ENCODE data around the gene PARP12.

The PARP12 gene

DNA sequence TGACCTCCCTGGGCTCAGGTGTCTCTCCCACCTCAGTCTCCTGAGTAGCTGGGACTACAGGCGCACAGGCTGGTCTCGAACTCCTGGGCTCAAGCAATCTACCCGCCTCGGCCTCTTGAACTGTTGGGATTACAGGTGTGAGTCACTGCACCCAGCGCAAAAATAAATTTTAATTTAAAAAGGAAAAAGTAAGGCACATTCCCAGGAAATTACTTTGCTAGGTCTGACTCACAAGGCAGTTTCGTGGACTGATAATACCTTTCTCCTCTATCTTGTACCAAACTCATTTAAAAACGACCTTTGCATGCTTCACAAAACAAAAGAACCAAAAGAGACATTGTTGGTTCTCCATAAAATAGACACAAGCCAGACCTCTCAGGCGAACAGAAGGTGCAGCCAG is 29.7 kb downstream of the PARP12 start:
- ATAC-seq = peak; percentile 4; the same call in 2 of the 3 replicates
- TF ChIP-seq ZFP3 (CRISPR knock-in tag; IDR thresholded peaks at IDR 0.05) = no peak

DNA sequence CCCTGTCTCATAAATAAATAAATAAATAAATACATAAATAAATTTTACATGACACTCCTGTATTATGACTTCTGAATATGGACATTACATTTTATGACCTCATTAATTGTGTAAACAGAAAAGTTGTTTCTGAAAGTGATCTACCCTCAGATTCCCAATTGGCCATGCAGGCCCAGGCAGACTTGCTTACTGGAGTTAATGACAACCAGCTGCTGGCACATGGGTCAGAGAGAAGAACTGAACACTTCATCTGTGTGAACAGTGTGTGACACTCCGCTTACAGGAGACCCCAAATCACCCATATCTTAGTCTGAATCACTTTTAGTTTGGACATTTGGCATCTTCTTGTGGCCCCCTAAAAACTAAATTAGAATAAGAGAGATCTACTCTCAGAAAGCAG is 31.4 kb downstream of the PARP12 start:
- TF ChIP-seq GLIS3 (CRISPR knock-in tag; IDR thresholded peaks at IDR 0.05) = no peak
- TF ChIP-seq SNAI2 (CRISPR knock-in tag; IDR thresholded peaks at IDR 0.05) = no peak
- TF ChIP-seq, protein P1, sequence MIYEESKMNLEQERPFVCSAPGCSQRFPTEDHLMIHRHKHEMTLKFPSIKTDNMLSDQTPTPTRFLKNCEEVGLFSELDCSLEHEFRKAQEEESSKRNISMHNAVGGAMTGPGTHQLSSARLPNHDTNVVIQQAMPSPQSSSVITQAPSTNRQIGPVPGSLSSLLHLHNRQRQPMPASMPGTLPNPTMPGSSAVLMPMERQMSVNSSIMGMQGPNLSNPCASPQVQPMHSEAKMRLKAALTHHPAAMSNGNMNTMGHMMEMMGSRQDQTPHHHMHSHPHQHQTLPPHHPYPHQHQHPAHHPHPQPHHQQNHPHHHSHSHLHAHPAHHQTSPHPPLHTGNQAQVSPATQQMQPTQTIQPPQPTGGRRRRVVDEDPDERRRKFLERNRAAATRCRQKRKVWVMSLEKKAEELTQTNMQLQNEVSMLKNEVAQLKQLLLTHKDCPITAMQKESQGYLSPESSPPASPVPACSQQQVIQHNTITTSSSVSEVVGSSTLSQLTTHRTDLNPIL (CRISPR knock-in tag; IDR thresholded peaks at IDR 0.05; ENCODE audit: low read depth) = no peak
- TF ChIP-seq BACH2 (CRISPR knock-in tag; IDR thresholded peaks at IDR 0.05; ENCODE audit: borderline replicate concordance) = no peak
- no peak for TF ChIP-seq ZC3H10 (CRISPR knock-in tag; IDR thresholded peaks at IDR 0.05)
- TF ChIP-seq, protein P2, sequence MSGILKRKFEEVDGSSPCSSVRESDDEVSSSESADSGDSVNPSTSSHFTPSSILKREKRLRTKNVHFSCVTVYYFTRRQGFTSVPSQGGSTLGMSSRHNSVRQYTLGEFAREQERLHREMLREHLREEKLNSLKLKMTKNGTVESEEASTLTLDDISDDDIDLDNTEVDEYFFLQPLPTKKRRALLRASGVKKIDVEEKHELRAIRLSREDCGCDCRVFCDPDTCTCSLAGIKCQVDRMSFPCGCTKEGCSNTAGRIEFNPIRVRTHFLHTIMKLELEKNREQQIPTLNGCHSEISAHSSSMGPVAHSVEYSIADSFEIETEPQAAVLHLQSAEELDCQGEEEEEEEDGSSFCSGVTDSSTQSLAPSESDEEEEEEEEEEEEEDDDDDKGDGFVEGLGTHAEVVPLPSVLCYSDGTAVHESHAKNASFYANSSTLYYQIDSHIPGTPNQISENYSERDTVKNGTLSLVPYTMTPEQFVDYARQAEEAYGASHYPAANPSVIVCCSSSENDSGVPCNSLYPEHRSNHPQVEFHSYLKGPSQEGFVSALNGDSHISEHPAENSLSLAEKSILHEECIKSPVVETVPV (CRISPR knock-in tag; IDR thresholded peaks at IDR 0.05) = no peak
- TF ChIP-seq ISL1 (CRISPR knock-in tag; IDR thresholded peaks at IDR 0.05) = no peak
- TF ChIP-seq ZFP30 (CRISPR knock-in tag; IDR thresholded peaks at IDR 0.05) = no peak
- no peak for TF ChIP-seq ARNTL (CRISPR knock-in tag; IDR thresholded peaks at IDR 0.05; ENCODE audit: borderline replicate concordance, low read depth)
- TF ChIP-seq, protein P3, sequence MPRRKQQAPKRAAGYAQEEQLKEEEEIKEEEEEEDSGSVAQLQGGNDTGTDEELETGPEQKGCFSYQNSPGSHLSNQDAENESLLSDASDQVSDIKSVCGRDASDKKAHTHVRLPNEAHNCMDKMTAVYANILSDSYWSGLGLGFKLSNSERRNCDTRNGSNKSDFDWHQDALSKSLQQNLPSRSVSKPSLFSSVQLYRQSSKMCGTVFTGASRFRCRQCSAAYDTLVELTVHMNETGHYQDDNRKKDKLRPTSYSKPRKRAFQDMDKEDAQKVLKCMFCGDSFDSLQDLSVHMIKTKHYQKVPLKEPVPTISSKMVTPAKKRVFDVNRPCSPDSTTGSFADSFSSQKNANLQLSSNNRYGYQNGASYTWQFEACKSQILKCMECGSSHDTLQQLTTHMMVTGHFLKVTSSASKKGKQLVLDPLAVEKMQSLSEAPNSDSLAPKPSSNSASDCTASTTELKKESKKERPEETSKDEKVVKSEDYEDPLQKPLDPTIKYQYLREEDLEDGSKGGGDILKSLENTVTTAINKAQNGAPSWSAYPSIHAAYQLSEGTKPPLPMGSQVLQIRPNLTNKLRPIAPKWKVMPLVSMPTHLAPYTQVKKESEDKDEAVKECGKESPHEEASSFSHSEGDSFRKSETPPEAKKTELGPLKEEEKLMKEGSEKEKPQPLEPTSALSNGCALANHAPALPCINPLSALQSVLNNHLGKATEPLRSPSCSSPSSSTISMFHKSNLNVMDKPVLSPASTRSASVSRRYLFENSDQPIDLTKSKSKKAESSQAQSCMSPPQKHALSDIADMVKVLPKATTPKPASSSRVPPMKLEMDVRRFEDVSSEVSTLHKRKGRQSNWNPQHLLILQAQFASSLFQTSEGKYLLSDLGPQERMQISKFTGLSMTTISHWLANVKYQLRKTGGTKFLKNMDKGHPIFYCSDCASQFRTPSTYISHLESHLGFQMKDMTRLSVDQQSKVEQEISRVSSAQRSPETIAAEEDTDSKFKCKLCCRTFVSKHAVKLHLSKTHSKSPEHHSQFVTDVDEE (CRISPR knock-in tag; IDR thresholded peaks at IDR 0.05) = no peak
- TF ChIP-seq PPARA (CRISPR knock-in tag; IDR thresholded peaks at IDR 0.05; ENCODE audit: borderline replicate concordance) = no peak
- TF ChIP-seq OSR1 (CRISPR knock-in tag; IDR thresholded peaks at IDR 0.05) = no peak
- no peak for TF ChIP-seq ESRRG (CRISPR knock-in tag; IDR thresholded peaks at IDR 0.05)
- no peak for TF ChIP-seq ZFP3 (CRISPR knock-in tag; IDR thresholded peaks at IDR 0.05)
- no peak for ATAC-seq

DNA sequence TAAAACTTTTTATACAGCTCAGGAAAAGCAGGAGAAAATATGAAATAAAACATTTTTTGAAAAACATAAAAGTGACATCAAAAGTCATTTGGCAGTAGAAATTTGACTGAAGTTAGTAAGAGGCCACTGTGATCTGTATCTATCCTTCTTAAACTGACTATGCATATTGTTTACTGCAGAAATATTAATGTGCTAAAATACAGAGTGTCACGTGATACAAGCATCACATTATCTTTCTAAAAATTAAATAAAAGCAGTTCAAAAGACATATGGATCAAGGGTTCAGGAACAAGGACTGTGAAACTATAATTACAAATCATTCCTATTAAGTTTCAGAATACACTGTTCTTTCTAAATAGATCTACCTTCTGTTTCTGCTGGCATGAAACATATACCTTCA is 33.7 kb downstream of the PARP12 start:
- no peak for ATAC-seq
- TF ChIP-seq ESRRG (CRISPR knock-in tag; IDR thresholded peaks at IDR 0.05) (no peak), RARB (CRISPR knock-in tag; IDR thresholded peaks at IDR 0.05) (no peak), ISL1 (CRISPR knock-in tag; IDR thresholded peaks at IDR 0.05) (no peak), ZC3H10 (CRISPR knock-in tag; IDR thresholded peaks at IDR 0.05) (no peak), CSDC2 (CRISPR knock-in tag; IDR thresholded peaks at IDR 0.05) (no peak), ZNF565 (CRISPR knock-in tag; conservative IDR thresholded peaks at IDR 0.05; ENCODE audit: low read depth) (no peak), BACH2 (CRISPR knock-in tag; IDR thresholded peaks at IDR 0.05; ENCODE audit: borderline replicate concordance) (no peak)
- TF ChIP-seq, protein P2 (CRISPR knock-in tag; IDR thresholded peaks at IDR 0.05) = no peak

DNA sequence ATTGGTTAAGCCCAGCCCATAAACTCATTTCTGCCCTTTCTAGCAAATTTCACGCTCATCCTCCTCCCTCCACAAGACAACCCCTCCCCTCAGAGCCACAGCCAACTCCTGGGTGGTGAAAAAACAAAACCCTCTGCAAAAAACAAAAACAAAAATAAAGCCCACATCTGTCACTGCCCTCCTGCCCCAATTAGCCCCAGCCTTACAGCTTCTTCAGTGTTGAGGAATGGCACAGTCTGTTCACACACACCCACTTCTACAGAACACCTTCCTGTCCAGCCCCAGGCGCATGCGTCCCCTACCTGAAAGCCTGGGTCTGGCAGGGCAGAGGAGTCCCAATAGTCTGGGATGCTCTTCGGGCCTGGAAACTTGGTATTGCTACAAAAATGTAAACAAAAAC is 34.4 kb downstream of the PARP12 start:
- no peak for ATAC-seq
- no peak for TF ChIP-seq PPARA (CRISPR knock-in tag; IDR thresholded peaks at IDR 0.05; ENCODE audit: borderline replicate concordance)
- no peak for TF ChIP-seq ZC3H10 (CRISPR knock-in tag; IDR thresholded peaks at IDR 0.05)
- TF ChIP-seq, protein P4, sequence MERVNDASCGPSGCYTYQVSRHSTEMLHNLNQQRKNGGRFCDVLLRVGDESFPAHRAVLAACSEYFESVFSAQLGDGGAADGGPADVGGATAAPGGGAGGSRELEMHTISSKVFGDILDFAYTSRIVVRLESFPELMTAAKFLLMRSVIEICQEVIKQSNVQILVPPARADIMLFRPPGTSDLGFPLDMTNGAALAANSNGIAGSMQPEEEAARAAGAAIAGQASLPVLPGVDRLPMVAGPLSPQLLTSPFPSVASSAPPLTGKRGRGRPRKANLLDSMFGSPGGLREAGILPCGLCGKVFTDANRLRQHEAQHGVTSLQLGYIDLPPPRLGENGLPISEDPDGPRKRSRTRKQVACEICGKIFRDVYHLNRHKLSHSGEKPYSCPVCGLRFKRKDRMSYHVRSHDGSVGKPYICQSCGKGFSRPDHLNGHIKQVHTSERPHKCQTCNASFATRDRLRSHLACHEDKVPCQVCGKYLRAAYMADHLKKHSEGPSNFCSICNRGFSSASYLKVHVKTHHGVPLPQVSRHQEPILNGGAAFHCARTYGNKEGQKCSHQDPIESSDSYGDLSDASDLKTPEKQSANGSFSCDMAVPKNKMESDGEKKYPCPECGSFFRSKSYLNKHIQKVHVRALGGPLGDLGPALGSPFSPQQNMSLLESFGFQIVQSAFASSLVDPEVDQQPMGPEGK (CRISPR knock-in tag; IDR thresholded peaks at IDR 0.05; ENCODE audit: borderline replicate concordance) = no peak
- TF ChIP-seq ZFP30 (CRISPR knock-in tag; IDR thresholded peaks at IDR 0.05) = no peak
- no peak for TF ChIP-seq RARB (CRISPR knock-in tag; IDR thresholded peaks at IDR 0.05)
- no peak for TF ChIP-seq BACH2 (CRISPR knock-in tag; IDR thresholded peaks at IDR 0.05; ENCODE audit: borderline replicate concordance)
- TF ChIP-seq, protein P3 (CRISPR knock-in tag; IDR thresholded peaks at IDR 0.05) = no peak
- TF ChIP-seq, protein P2 (CRISPR knock-in tag; IDR thresholded peaks at IDR 0.05) = no peak
- TF ChIP-seq, protein P5, sequence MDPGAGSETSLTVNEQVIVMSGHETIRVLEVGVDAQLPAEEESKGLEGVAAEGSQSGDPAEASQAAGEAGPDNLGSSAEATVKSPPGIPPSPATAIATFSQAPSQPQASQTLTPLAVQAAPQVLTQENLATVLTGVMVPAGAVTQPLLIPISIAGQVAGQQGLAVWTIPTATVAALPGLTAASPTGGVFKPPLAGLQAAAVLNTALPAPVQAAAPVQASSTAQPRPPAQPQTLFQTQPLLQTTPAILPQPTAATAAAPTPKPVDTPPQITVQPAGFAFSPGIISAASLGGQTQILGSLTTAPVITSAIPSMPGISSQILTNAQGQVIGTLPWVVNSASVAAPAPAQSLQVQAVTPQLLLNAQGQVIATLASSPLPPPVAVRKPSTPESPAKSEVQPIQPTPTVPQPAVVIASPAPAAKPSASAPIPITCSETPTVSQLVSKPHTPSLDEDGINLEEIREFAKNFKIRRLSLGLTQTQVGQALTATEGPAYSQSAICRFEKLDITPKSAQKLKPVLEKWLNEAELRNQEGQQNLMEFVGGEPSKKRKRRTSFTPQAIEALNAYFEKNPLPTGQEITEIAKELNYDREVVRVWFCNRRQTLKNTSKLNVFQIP (CRISPR knock-in tag; IDR thresholded peaks at IDR 0.05; ENCODE audit: borderline replicate concordance, low read depth) = no peak
- no peak for TF ChIP-seq GLIS3 (CRISPR knock-in tag; IDR thresholded peaks at IDR 0.05)
- TF ChIP-seq ARNTL (CRISPR knock-in tag; IDR thresholded peaks at IDR 0.05; ENCODE audit: borderline replicate concordance, low read depth) = no peak
- no peak for TF ChIP-seq CSDC2 (CRISPR knock-in tag; IDR thresholded peaks at IDR 0.05)
